Caco-2 (cell line): ENCODE results near the gene TBL1X. TPM values are rescaled to one million over a fixed set of nuclear protein-coding genes. Genes with fewer than 3 reads are reported as not detected.

Experiments
- BruUV-seq: library from RNA; stranded (reverse); fragments of 400-500 nt; replicated peaks from 2 replicates; lab custom pipeline; 2021; lab: Mats Ljungman, UMichigan
- CTCF ChIA-PET: fragments of 300-600 bp; sonication (Branson Sonifier 250); formaldehyde crosslinking; loops from one replicate; lab custom pipeline; 2022; ENCODE audit warnings: antibody characterized with exemption; lab: Charles Lee
- POLR2A ChIA-PET: fragments of 300-600 bp; sonication (Branson Sonifier 250); formaldehyde crosslinking; loops from one replicate; lab custom pipeline; 2022; ENCODE audit warnings: antibody characterized with exemption; lab: Charles Lee
- DNase-seq, 2 experiments: peaks; one replicate each; pipeline versions ENCODE4 v3.0.0 to v3.0.0-alpha.2; 2020 to 2022
- H3K27me3 ChIP-seq: replicated peaks from 2 replicates; pipeline ENCODE4 v1.6.0; 2011; ENCODE audit warnings: low read length; ENCODE audit not compliant: control insufficient read depth, insufficient read depth
- H3K36me3 ChIP-seq: 2 replicates; pipeline ENCODE4 v1.5.1; 2011; ENCODE audit warnings: low read length; ENCODE audit not compliant: control insufficient read depth, insufficient read depth
- H3K4me1 ChIP-seq: fragments of 250-450 bp; sonication (Bioruptor Pico); 2 replicates; pipeline ENCODE4 v1.5.1; 2020; ENCODE audit warnings: mild to moderate bottlenecking
- H3K4me3 ChIP-seq: 2 replicates; pipeline ENCODE4 v1.5.1; 2011; ENCODE audit warnings: low read depth, mild to moderate bottlenecking, control low read depth, low read length
- H3K9me3 ChIP-seq: fragments of 250-450 bp; sonication (Bioruptor Pico); 2 replicates; pipeline ENCODE4 v1.5.1; 2020; ENCODE audit warnings: mild to moderate bottlenecking, moderate library complexity
- H3K27ac Mint-ChIP-seq: one replicate; pipeline ENCODE4 v1.8.0; 2022; ENCODE audit warnings: mixed read lengths; ENCODE audit not compliant: unreplicated experiment
- H3K27me3 Mint-ChIP-seq: one replicate; pipeline ENCODE4 v1.8.0; 2022; ENCODE audit warnings: mixed read lengths; ENCODE audit not compliant: insufficient read depth, unreplicated experiment
- H3K36me3 Mint-ChIP-seq: one replicate; pipeline ENCODE4 v1.8.0; 2022; ENCODE audit warnings: mild to moderate bottlenecking, mixed read lengths; ENCODE audit not compliant: insufficient read depth, unreplicated experiment
- H3K4me1 Mint-ChIP-seq: one replicate; pipeline ENCODE4 v1.8.0; 2022; ENCODE audit warnings: low read depth, mixed read lengths; ENCODE audit not compliant: unreplicated experiment
- H3K4me3 Mint-ChIP-seq: one replicate; pipeline ENCODE4 v1.8.0; 2022; ENCODE audit warnings: mild to moderate bottlenecking, moderate library complexity, mixed read lengths; ENCODE audit not compliant: unreplicated experiment
- H3K9me3 Mint-ChIP-seq: one replicate; pipeline ENCODE4 v1.8.0; 2022; ENCODE audit warnings: mixed read lengths; ENCODE audit not compliant: unreplicated experiment
- CTCF ChIP-seq, 2 experiments: fragments of 200-600 bp in 1 of 2; IDR thresholded peaks; 1 replicate in 1 of 2; 2 replicates in 1 of 2; pipeline versions ENCODE4 v1.5.1 to v1.8.0; 2011 to 2022; ENCODE audit warnings: antibody characterized with exemption in 1 of 2, control low read depth in 1 of 2, inconsistent platforms in 1 of 2, low read depth in 1 of 2, low read length in 1 of 2, mild to moderate bottlenecking in 1 of 2, moderate library complexity in 1 of 2; ENCODE audit not compliant: insufficient read depth in 1 of 2, severe bottlenecking in 1 of 2, unreplicated experiment in 1 of 2
- intact Hi-C: fragments of 100-400 bp; cut with micrococcal nuclease; formaldehyde crosslinking; loops from one replicate; pipeline ENCODE4 v1.10.0; 2022; ENCODE audit not compliant: unreplicated experiment
- total RNA-seq: library from RNA; stranded (reverse); gene quantifications from 2 replicates; pipeline ENCODE4 v1.2.3, GENCODE V29; 2022

Gene TBL1X
- total RNA-seq, 1 experiment from 2014 or later: 84.2 TPM

- intact Hi-C loops: no loop called here
- H3K27me3 ChIP-seq: no peaks in the 10 kb centered on the region
- no peak for TF ChIP-seq CTCF (IDR thresholded peaks at IDR 0.05; ENCODE audit: insufficient read depth in 1 of 2, low read depth in 1 of 2, low read length in 1 of 2, severe bottlenecking in 1 of 2, unreplicated experiment in 1 of 2)
- no peak for DNase-seq
- Mint-ChIP-seq H3K9me3 (no peaks in the 10 kb centered on the region), H3K27ac (no peak overlapping the region), H3K27me3 (no peaks in the 10 kb centered on the region), H3K4me1 (no peaks in the 10 kb centered on the region), H3K36me3 (peaks cover 61% of the 10 kb centered on the region), H3K4me3 (no peak overlapping the region)
- no peak overlapping the region for H3K4me3 ChIP-seq
- no peaks in the 10 kb centered on the region for H3K4me1 ChIP-seq
- no TSS peak for BruUV-seq
- no peaks in the 10 kb centered on the region for H3K9me3 ChIP-seq
- POLR2A ChIA-PET: no interaction called here
- H3K36me3 ChIP-seq: 0 out of 2 replicates have a peak, but pooled peaks cover 1% of the 10 kb centered on the region
- CTCF ChIA-PET: no interaction called here
Measured at GRCh38 chrX:9698576-9698975, 233.7 kb downstream of the TBL1X start.

GRCh38 chrX:9700555-9700954 lies 235.7 kb downstream of the TBL1X start:
- peaks cover 58% of the 10 kb centered on the region for H3K36me3 Mint-ChIP-seq
- no peaks in the 10 kb centered on the region for H3K27me3 Mint-ChIP-seq
- ChIA-PET POLR2A (no interaction called here), CTCF (no interaction called here)
- Histone ChIP-seq H3K9me3 (no peaks in the 10 kb centered on the region), H3K36me3 (no peaks in the 10 kb centered on the region), H3K27me3 (no peaks in the 10 kb centered on the region), H3K4me1 (no peaks in the 10 kb centered on the region), H3K4me3 (no peak overlapping the region)
- no peak overlapping the region for H3K4me3 Mint-ChIP-seq
- H3K27ac Mint-ChIP-seq: no peak overlapping the region
- H3K4me1 Mint-ChIP-seq: no peaks in the 10 kb centered on the region
- no peak for TF ChIP-seq CTCF (IDR thresholded peaks at IDR 0.05; ENCODE audit: insufficient read depth in 1 of 2, low read depth in 1 of 2, low read length in 1 of 2, severe bottlenecking in 1 of 2, unreplicated experiment in 1 of 2)
- no TSS peak for BruUV-seq
- intact Hi-C loops: no loop called here
- no peak for DNase-seq
- H3K9me3 Mint-ChIP-seq: no peaks in the 10 kb centered on the region

GRCh38 chrX:9701790-9702189 lies 236.9 kb downstream of the TBL1X start:
- H3K27ac Mint-ChIP-seq: no peak overlapping the region
- intact Hi-C loops: no loop called here
- BruUV-seq: no TSS peak
- H3K9me3 Mint-ChIP-seq: no peaks in the 10 kb centered on the region
- no peak overlapping the region for H3K4me3 ChIP-seq
- no peaks in the 10 kb centered on the region for H3K27me3 Mint-ChIP-seq
- H3K9me3 ChIP-seq: no peaks in the 10 kb centered on the region
- TF ChIP-seq CTCF (IDR thresholded peaks at IDR 0.05; ENCODE audit: insufficient read depth in 1 of 2, low read depth in 1 of 2, low read length in 1 of 2, severe bottlenecking in 1 of 2, unreplicated experiment in 1 of 2): no peak
- no peak overlapping the region for H3K4me3 Mint-ChIP-seq
- H3K4me1 ChIP-seq: no peaks in the 10 kb centered on the region
- ChIA-PET POLR2A (interaction anchor here (0.6 kb wide), 1 partner anchor 348 kb away, joined by 3 read pairs; no protein-coding TSS in a partner anchor), CTCF (no interaction called here)
- H3K4me1 Mint-ChIP-seq: no peaks in the 10 kb centered on the region
- H3K36me3 ChIP-seq: no peaks in the 10 kb centered on the region
- peaks cover 58% of the 10 kb centered on the region for H3K36me3 Mint-ChIP-seq
- DNase-seq: no peak
- H3K27me3 ChIP-seq: no peaks in the 10 kb centered on the region
